GM23338 (cell line): ENCODE results near the gene TDRD1. TPM values are rescaled to one million over a fixed set of nuclear protein-coding genes. Genes with fewer than 3 reads are reported as not detected.

Experiments used
- ATAC-seq: fragments of 200-7000 bp; cut with Tn5 transposase; 3 replicates; pipeline ENCODE4 v1.9.1; 2020
- DNase-seq: peaks from one replicate; pipeline ENCODE4 v3.0.0-alpha.2; 2015; ENCODE audit warnings: low spot score
- H2AFZ ChIP-seq: fragments of 200-600 bp; sonication (generic); 2 replicates; pipeline ENCODE4 v1.8.0; 2016; ENCODE audit warnings: antibody characterized with exemption, mild to moderate bottlenecking, moderate library complexity
- H3F3A ChIP-seq: fragments of 200-600 bp; sonication (generic); replicated peaks from 2 replicates; pipeline ENCODE4 v1.8.0; 2017; ENCODE audit warnings: antibody characterized with exemption, mixed run types, low read depth
- H3K27ac ChIP-seq: fragments of 200-600 bp; sonication (generic); 2 replicates; pipeline ENCODE4 v1.6.1; 2016; ENCODE audit warnings: low read depth
- H3K27me3 ChIP-seq: fragments of 200-600 bp; sonication (generic); 2 replicates; pipeline ENCODE4 v1.8.0; 2016; ENCODE audit warnings: mild to moderate bottlenecking, mixed run types, moderate library complexity; ENCODE audit not compliant: insufficient read depth
- H3K36me3 ChIP-seq: fragments of 200-600 bp; sonication (generic); 2 replicates; pipeline ENCODE4 v1.8.0; 2016; ENCODE audit warnings: mild to moderate bottlenecking; ENCODE audit not compliant: insufficient read depth
- H3K4me1 ChIP-seq: fragments of 200-600 bp; sonication (generic); 2 replicates; pipeline ENCODE4 v1.8.0; 2016; ENCODE audit warnings: mild to moderate bottlenecking, moderate library complexity; ENCODE audit not compliant: insufficient read depth
- H3K4me2 ChIP-seq: fragments of 200-600 bp; sonication (generic); 2 replicates; pipeline ENCODE4 v1.7.1; 2017; ENCODE audit warnings: mixed run types
- H3K4me3 ChIP-seq: fragments of 200-600 bp; sonication (generic); 2 replicates; pipeline ENCODE4 v1.6.1; 2016; ENCODE audit warnings: mixed run types
- H3K79me2 ChIP-seq: fragments of 200-600 bp; sonication (generic); replicated peaks from 2 replicates; pipeline ENCODE4 v1.8.0; 2017; ENCODE audit warnings: mild to moderate bottlenecking; ENCODE audit not compliant: insufficient read depth
- H3K9me2 ChIP-seq: fragments of 200-600 bp; sonication (generic); 2 replicates; pipeline ENCODE4 v1.8.0; 2017; ENCODE audit not compliant: insufficient read depth
- H4K20me1 ChIP-seq: fragments of 200-600 bp; sonication (generic); replicated peaks from 2 replicates; pipeline ENCODE4 v1.8.0; 2017; ENCODE audit warnings: mild to moderate bottlenecking; ENCODE audit not compliant: insufficient read depth
- H3K27ac Mint-ChIP-seq: 2 replicates; pipeline ENCODE4 v1.8.0; 2020; ENCODE audit warnings: inconsistent platforms, mild to moderate bottlenecking, moderate library complexity, mixed read lengths
- H3K27me3 Mint-ChIP-seq: 3 replicates; pipeline ENCODE4 v1.8.0; 2022; ENCODE audit warnings: low read depth, mild to moderate bottlenecking, moderate library complexity, mixed read lengths, inconsistent platforms; ENCODE audit not compliant: insufficient read depth, poor library complexity
- H3K36me3 Mint-ChIP-seq: 3 replicates; pipeline ENCODE4 v1.8.0; 2021; ENCODE audit warnings: low read depth, mild to moderate bottlenecking, inconsistent platforms, moderate library complexity, mixed read lengths
- H3K4me1 Mint-ChIP-seq: 3 replicates; pipeline ENCODE4 v1.8.0; 2020; ENCODE audit warnings: mild to moderate bottlenecking, inconsistent platforms, mixed read lengths
- H3K4me3 Mint-ChIP-seq: 3 replicates; pipeline ENCODE4 v1.8.0; 2021; ENCODE audit warnings: moderate library complexity, mild to moderate bottlenecking, inconsistent platforms, mixed read lengths
- H3K9me3 Mint-ChIP-seq: 3 replicates; pipeline ENCODE4 v1.8.0; 2020; ENCODE audit warnings: moderate library complexity, mild to moderate bottlenecking, inconsistent platforms, mixed read lengths
- EZH2 ChIP-seq: fragments of 200-600 bp; sonication (generic); IDR thresholded peaks from one replicate; pipeline ENCODE4 v1.8.0; 2017; ENCODE audit warnings: antibody characterized with exemption, mild to moderate bottlenecking, low read depth; ENCODE audit not compliant: unreplicated experiment
- EZH2phosphoT487 ChIP-seq: fragments of 200-600 bp; sonication (generic); IDR thresholded peaks from one replicate; pipeline ENCODE4 v1.8.1; 2018; ENCODE audit warnings: antibody characterized with exemption; ENCODE audit not compliant: unreplicated experiment
- JUNB ChIP-seq: IDR thresholded peaks from one replicate; pipeline ENCODE4 v1.6.1; 2016; ENCODE audit warnings: antibody characterized with exemption; ENCODE audit not compliant: unreplicated experiment
- ZNF114 ChIP-seq: fragments of 250-450 bp; sonication (Bioruptor Pico); IDR thresholded peaks from 2 replicates; pipeline ENCODE4 v1.5.0; 2020; ENCODE audit warnings: mild to moderate bottlenecking, moderate library complexity
- polyA plus RNA-seq: library from polyadenylated mRNA; unstranded; fragments of >200 nt; fragmentation: Nextera tagmentation; extraction: Ambion mirVana; gene quantifications from 2 replicates; pipeline ENCODE4 v1.2.1, GENCODE V29; 2016
- total RNA-seq: library from RNA; depleted of rRNA; stranded (reverse); fragments of >200 nt; shearing (Covaris generic); gene quantifications from 2 replicates; pipeline ENCODE4 v1.2.3, GENCODE V29; 2014
- TF ChIP-seq, protein P1 (sequence below): IDR thresholded peaks from one replicate; pipeline ENCODE4 v1.6.1; 2018; ENCODE audit warnings: antibody characterized with exemption; ENCODE audit not compliant: unreplicated experiment
- TF ChIP-seq, protein P2 (sequence below), 2 experiments: fragments of 200-600 bp in 1 of 2; sonication (generic) in 1 of 2; conservative IDR thresholded peaks; 2 replicates each; pipeline versions ENCODE4 v1.5.1 to v1.6.1; 2016 to 2017; ENCODE audit warnings: antibody characterized with exemption in 2 of 2, low read depth in 2 of 2, mild to moderate bottlenecking in 2 of 2, moderate library complexity in 1 of 2

The TDRD1 gene
- total and polyA plus RNA-seq, 2 experiments from 2014 or later: 0.52 to 1.5 TPM

DNA sequence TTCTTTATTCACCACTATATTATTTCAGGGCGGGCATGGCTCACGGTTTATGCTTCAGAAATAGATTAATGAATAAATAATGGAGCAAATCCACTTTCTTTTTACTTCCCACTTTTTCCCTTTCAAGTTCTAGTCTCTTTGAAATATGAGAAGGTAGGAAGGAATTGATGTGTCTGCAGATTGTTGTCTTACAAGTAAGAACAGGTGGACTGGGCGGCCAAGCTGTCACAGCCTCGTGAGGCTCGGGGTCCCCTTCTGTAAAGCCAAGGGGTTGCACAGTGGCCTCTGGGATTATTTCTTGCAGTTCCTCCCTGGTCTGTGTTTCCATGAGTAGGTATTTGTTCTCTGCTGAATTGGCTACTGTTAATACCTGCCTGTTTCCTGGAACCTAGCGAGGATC, 71.1 kb downstream of the TDRD1 start (continued):
- TF ChIP-seq, protein P1, sequence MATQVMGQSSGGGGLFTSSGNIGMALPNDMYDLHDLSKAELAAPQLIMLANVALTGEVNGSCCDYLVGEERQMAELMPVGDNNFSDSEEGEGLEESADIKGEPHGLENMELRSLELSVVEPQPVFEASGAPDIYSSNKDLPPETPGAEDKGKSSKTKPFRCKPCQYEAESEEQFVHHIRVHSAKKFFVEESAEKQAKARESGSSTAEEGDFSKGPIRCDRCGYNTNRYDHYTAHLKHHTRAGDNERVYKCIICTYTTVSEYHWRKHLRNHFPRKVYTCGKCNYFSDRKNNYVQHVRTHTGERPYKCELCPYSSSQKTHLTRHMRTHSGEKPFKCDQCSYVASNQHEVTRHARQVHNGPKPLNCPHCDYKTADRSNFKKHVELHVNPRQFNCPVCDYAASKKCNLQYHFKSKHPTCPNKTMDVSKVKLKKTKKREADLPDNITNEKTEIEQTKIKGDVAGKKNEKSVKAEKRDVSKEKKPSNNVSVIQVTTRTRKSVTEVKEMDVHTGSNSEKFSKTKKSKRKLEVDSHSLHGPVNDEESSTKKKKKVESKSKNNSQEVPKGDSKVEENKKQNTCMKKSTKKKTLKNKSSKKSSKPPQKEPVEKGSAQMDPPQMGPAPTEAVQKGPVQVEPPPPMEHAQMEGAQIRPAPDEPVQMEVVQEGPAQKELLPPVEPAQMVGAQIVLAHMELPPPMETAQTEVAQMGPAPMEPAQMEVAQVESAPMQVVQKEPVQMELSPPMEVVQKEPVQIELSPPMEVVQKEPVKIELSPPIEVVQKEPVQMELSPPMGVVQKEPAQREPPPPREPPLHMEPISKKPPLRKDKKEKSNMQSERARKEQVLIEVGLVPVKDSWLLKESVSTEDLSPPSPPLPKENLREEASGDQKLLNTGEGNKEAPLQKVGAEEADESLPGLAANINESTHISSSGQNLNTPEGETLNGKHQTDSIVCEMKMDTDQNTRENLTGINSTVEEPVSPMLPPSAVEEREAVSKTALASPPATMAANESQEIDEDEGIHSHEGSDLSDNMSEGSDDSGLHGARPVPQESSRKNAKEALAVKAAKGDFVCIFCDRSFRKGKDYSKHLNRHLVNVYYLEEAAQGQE: no peak

DNA sequence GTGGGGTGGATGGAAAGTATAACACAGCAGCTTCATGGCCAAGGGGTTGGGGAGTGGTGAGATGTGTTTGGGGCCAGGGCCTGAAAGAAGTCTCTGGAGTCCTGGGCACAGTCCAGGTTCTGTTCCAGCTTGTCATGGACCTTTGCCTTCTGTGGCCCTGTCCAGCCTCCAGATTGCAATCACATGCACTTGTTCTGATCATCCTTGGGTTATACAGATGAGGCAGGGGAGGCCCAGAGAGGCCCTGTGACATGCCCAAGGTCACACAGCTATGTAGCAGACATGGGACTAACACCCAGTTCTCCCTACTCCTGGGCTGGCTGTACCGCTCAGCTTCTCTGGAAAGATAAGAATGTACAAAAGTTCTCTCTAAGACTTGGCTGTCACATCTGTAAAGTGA, 71.6 kb downstream of the TDRD1 start:
- Histone ChIP-seq H3K4me3 (no peak overlapping the region), H3K27me3 (no peaks in the 10 kb centered on the region), H3K36me3 (no peaks in the 10 kb centered on the region), H3K27ac (no peak overlapping the region), H2AFZ (no peak overlapping the region), H3F3A (no peaks in the 10 kb centered on the region), H3K79me2 (no peaks in the 10 kb centered on the region), H3K9me2 (no peaks in the 10 kb centered on the region), H4K20me1 (no peaks in the 10 kb centered on the region), H3K4me2 (no peak overlapping the region), H3K4me1 (no peaks in the 10 kb centered on the region)
- no peak for DNase-seq
- no peak overlapping the region for H3K27ac Mint-ChIP-seq
- peaks cover 22% of the 10 kb centered on the region for H3K36me3 Mint-ChIP-seq
- ATAC-seq: no peak
- peaks cover 27% of the 10 kb centered on the region for H3K27me3 Mint-ChIP-seq
- H3K4me3 Mint-ChIP-seq: no peak overlapping the region
- no peaks in the 10 kb centered on the region; the same call in 2 of the 3 replicates for H3K4me1 Mint-ChIP-seq
- no peak for TF ChIP-seq ZNF114 (CRISPR knock-in tag)
- peaks cover 21% of the 10 kb centered on the region for H3K9me3 Mint-ChIP-seq

DNA sequence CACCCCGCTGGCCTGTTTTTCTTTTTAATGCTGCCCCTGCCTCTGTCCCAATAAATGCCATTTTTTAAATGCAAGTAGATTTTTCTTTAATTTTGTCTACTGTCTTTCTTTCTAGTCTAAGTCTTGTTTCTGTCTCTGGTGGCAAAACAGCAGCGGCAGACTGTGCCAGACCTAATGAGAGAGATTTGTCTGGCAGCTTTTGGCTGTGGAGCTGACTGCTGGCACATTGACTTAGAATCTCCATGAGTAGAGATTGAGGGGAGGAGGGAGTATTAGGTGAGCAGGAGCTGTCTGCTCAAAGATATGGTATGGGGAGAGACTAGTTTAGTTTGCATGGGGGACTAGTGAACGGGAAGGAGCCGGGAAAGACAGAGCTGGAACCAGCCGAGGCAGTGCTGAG, 72.9 kb downstream of the TDRD1 start:
- no peak for DNase-seq
- Mint-ChIP-seq H3K4me1 (no peaks in the 10 kb centered on the region; the same call in 2 of the 3 replicates), H3K27me3 (peaks cover 25% of the 10 kb centered on the region), H3K27ac (no peak overlapping the region), H3K9me3 (peaks cover 21% of the 10 kb centered on the region), H3K36me3 (peaks cover 22% of the 10 kb centered on the region), H3K4me3 (no peak overlapping the region)
- Histone ChIP-seq H2AFZ (no peak overlapping the region), H3K4me2 (no peak overlapping the region), H3K36me3 (no peaks in the 10 kb centered on the region), H4K20me1 (no peaks in the 10 kb centered on the region), H3K27me3 (no peaks in the 10 kb centered on the region), H3K79me2 (no peaks in the 10 kb centered on the region), H3K4me3 (no peak overlapping the region), H3K4me1 (no peaks in the 10 kb centered on the region), H3F3A (no peaks in the 10 kb centered on the region), H3K27ac (no peak overlapping the region), H3K9me2 (no peaks in the 10 kb centered on the region)
- no peak for ATAC-seq
- TF ChIP-seq EZH2 (no peak), JUNB (no peak), EZH2phosphoT487 (no peak)
- TF ChIP-seq, protein P1: no peak
- TF ChIP-seq, protein P2, sequence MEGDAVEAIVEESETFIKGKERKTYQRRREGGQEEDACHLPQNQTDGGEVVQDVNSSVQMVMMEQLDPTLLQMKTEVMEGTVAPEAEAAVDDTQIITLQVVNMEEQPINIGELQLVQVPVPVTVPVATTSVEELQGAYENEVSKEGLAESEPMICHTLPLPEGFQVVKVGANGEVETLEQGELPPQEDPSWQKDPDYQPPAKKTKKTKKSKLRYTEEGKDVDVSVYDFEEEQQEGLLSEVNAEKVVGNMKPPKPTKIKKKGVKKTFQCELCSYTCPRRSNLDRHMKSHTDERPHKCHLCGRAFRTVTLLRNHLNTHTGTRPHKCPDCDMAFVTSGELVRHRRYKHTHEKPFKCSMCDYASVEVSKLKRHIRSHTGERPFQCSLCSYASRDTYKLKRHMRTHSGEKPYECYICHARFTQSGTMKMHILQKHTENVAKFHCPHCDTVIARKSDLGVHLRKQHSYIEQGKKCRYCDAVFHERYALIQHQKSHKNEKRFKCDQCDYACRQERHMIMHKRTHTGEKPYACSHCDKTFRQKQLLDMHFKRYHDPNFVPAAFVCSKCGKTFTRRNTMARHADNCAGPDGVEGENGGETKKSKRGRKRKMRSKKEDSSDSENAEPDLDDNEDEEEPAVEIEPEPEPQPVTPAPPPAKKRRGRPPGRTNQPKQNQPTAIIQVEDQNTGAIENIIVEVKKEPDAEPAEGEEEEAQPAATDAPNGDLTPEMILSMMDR (conservative IDR thresholded peaks at IDR 0.05; ENCODE audit: low read depth in 2 of 2): no peak
